Glomerular visceral epithelial cell (primary cell): ENCODE measurements around the gene GALNT3.

Experiments
- DNase-seq: peaks from one replicate; pipeline ENCODE4 v3.0.0-alpha.2; 2016; ENCODE audit errors: extremely low spot score

GALNT3 gene

GRCh38 chr2:165793779-165794535, at the start of gene GALNT3:
Gene GALNT3, minus strand, starts transcription at chr2:165794247. Its CDS starts 23,547 bp downstream, at chr2:165770700.
- DNase-seq: peak; percentile 41

- DNase-seq: no peak
Observed at GRCh38 chr2:165843351-165843750, 49.3 kb upstream of the GALNT3 start.

- no peak for DNase-seq
Observed at GRCh38 chr2:165840333-165840958, 46.4 kb upstream of the GALNT3 start.

GRCh38 chr2:165839610-165840009, 45.6 kb upstream of the GALNT3 start:
- no peak for DNase-seq

- peak; percentile 40 for DNase-seq
Observed at GRCh38 chr2:165837122-165837521, 43.1 kb upstream of the GALNT3 start.

- no peak for DNase-seq
Observed at GRCh38 chr2:165835363-165835762, 41.3 kb upstream of the GALNT3 start.

GRCh38 chr2:165833156-165833555, 39.1 kb upstream of the GALNT3 start:
- peak; percentile 54 for DNase-seq

GRCh38 chr2:165827921-165828276, 33.9 kb upstream of the GALNT3 start:
- no peak for DNase-seq

- DNase-seq: no peak
Observed at GRCh38 chr2:165827016-165827920, 33.2 kb upstream of the GALNT3 start.

- DNase-seq: peak; percentile 55
Observed at GRCh38 chr2:165825041-165825440, 31.0 kb upstream of the GALNT3 start.

- DNase-seq: no peak
Observed at GRCh38 chr2:165820296-165820695, 26.2 kb upstream of the GALNT3 start.

GRCh38 chr2:165818920-165819319, 24.9 kb upstream of the GALNT3 start:
- no peak for DNase-seq

GRCh38 chr2:165815299-165816141, 21.5 kb upstream of the GALNT3 start:
- no peak for DNase-seq

- DNase-seq: no peak
Observed at GRCh38 chr2:165814473-165814872, 20.4 kb upstream of the GALNT3 start.

- DNase-seq: no peak
Observed at GRCh38 chr2:165811592-165812370, 17.7 kb upstream of the GALNT3 start.

- DNase-seq: no peak
Observed at GRCh38 chr2:165810418-165810817, 16.4 kb upstream of the GALNT3 start.

- DNase-seq: no peak
Observed at GRCh38 chr2:165804719-165805118, 10.7 kb upstream of the GALNT3 start.

GRCh38 chr2:165803123-165803760, 9.2 kb upstream of the GALNT3 start:
- peak; percentile 29 for DNase-seq

GRCh38 chr2:165801176-165801575, 7.1 kb upstream of the GALNT3 start:
- peak; percentile 58 for DNase-seq
